ENCODE measurements around the gene SLC13A3.

DNA sequence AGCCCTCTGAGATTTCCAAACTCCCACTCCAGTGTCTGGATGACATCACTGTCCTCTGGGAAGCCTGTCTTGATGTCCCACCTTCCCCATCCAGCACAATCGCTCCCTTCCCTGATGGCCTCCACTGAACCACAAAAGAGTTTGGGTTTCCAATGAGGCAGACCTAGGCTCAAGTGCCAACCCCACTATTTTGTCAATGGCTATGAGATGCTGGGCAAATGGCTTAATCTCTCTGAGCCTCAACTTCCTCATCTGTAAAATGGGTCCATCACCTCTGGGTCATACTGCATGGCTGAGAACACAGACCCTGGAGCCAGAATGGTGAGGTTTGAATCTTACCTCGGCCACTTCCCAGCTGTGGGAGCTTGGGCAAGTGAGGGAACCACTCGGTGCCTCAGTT is 11.7 kb downstream of the SLC13A3 start:
- TF ChIP-seq, protein P1, sequence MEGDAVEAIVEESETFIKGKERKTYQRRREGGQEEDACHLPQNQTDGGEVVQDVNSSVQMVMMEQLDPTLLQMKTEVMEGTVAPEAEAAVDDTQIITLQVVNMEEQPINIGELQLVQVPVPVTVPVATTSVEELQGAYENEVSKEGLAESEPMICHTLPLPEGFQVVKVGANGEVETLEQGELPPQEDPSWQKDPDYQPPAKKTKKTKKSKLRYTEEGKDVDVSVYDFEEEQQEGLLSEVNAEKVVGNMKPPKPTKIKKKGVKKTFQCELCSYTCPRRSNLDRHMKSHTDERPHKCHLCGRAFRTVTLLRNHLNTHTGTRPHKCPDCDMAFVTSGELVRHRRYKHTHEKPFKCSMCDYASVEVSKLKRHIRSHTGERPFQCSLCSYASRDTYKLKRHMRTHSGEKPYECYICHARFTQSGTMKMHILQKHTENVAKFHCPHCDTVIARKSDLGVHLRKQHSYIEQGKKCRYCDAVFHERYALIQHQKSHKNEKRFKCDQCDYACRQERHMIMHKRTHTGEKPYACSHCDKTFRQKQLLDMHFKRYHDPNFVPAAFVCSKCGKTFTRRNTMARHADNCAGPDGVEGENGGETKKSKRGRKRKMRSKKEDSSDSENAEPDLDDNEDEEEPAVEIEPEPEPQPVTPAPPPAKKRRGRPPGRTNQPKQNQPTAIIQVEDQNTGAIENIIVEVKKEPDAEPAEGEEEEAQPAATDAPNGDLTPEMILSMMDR (IDR thresholded peaks at IDR 0.05; ENCODE audit: low read depth, low read length, poor library complexity, severe bottlenecking), result no peak
- no peak for TF ChIP-seq EZH2phosphoT487 (IDR thresholded peaks at IDR 0.05; ENCODE audit: borderline replicate concordance, low read length)

Data from DOHH2 (cell line).